A549 treated with dexamethasone at 1 μM for 4 hours (cell line): ENCODE measurements around the gene SNX10. TPM values are rescaled to one million over a fixed set of nuclear protein-coding genes. Genes with fewer than 3 reads are reported as not detected.

Source experiments
- total RNA-seq: library from RNA; stranded (reverse); fragments of 200-300 nt; extraction: Qiagen RNA extraction; gene quantifications from 5 replicates; pipeline ENCODE4 v1.2.3, GENCODE V29; 2022

Gene SNX10
- 3.6 to 5.0 TPM (median 4.1 TPM) in 5 replicates for total RNA-seq

GRCh38 chr7:26291699-26292538 lies at the start of gene SNX10:
SNX10 (plus strand) TSS chr7:26291862; CDS start chr7:26346443, 54,581 bp downstream.

Other genes with a start within 250 kb of the SNX10 start
- gene NFE2L3, start 139.7 kb upstream of the SNX10 start, total RNA-seq, result 8.1 to 10.4 TPM (median 8.7 TPM) in 5 replicates
- 1,216 to 1,451 TPM (median 1,314 TPM) in 5 replicates for gene HNRNPA2B1, start 91.1 kb upstream of the SNX10 start, total RNA-seq
- 199 to 274 TPM (median 215 TPM) in 5 replicates for gene CBX3, start 90.1 kb upstream of the SNX10 start, total RNA-seq